GM23338 (cell line): ENCODE measurements around the gene PCDHA10. TPM values are rescaled to one million over a fixed set of nuclear protein-coding genes. Genes with fewer than 3 reads are reported as not detected.
"Not testable (repeated sequence)": the region's sequence is repeated elsewhere in the genome, so short reads cannot be mapped to it uniquely, and the experiment has no call there.

Source experiments
- ATAC-seq: fragments of 200-7000 bp; cut with Tn5 transposase; 3 replicates; pipeline ENCODE4 v1.9.1; 2020
- DNase-seq: peaks from one replicate; pipeline ENCODE4 v3.0.0-alpha.2; 2015; ENCODE audit warnings: low spot score
- H2AFZ ChIP-seq: fragments of 200-600 bp; sonication (generic); 2 replicates; pipeline ENCODE4 v1.8.0; 2016; ENCODE audit warnings: antibody characterized with exemption, mild to moderate bottlenecking, moderate library complexity
- H3F3A ChIP-seq: fragments of 200-600 bp; sonication (generic); replicated peaks from 2 replicates; pipeline ENCODE4 v1.8.0; 2017; ENCODE audit warnings: antibody characterized with exemption, mixed run types, low read depth
- H3K27ac ChIP-seq: fragments of 200-600 bp; sonication (generic); 2 replicates; pipeline ENCODE4 v1.6.1; 2016; ENCODE audit warnings: low read depth
- H3K27me3 ChIP-seq: fragments of 200-600 bp; sonication (generic); 2 replicates; pipeline ENCODE4 v1.8.0; 2016; ENCODE audit warnings: mild to moderate bottlenecking, mixed run types, moderate library complexity; ENCODE audit not compliant: insufficient read depth
- H3K36me3 ChIP-seq: fragments of 200-600 bp; sonication (generic); 2 replicates; pipeline ENCODE4 v1.8.0; 2016; ENCODE audit warnings: mild to moderate bottlenecking; ENCODE audit not compliant: insufficient read depth
- H3K4me1 ChIP-seq: fragments of 200-600 bp; sonication (generic); 2 replicates; pipeline ENCODE4 v1.8.0; 2016; ENCODE audit warnings: mild to moderate bottlenecking, moderate library complexity; ENCODE audit not compliant: insufficient read depth
- H3K4me2 ChIP-seq: fragments of 200-600 bp; sonication (generic); 2 replicates; pipeline ENCODE4 v1.7.1; 2017; ENCODE audit warnings: mixed run types
- H3K4me3 ChIP-seq: fragments of 200-600 bp; sonication (generic); 2 replicates; pipeline ENCODE4 v1.6.1; 2016; ENCODE audit warnings: mixed run types
- H3K79me2 ChIP-seq: fragments of 200-600 bp; sonication (generic); replicated peaks from 2 replicates; pipeline ENCODE4 v1.8.0; 2017; ENCODE audit warnings: mild to moderate bottlenecking; ENCODE audit not compliant: insufficient read depth
- H3K9me2 ChIP-seq: fragments of 200-600 bp; sonication (generic); 2 replicates; pipeline ENCODE4 v1.8.0; 2017; ENCODE audit not compliant: insufficient read depth
- H4K20me1 ChIP-seq: fragments of 200-600 bp; sonication (generic); replicated peaks from 2 replicates; pipeline ENCODE4 v1.8.0; 2017; ENCODE audit warnings: mild to moderate bottlenecking; ENCODE audit not compliant: insufficient read depth
- H3K27ac Mint-ChIP-seq: 2 replicates; pipeline ENCODE4 v1.8.0; 2020; ENCODE audit warnings: inconsistent platforms, mild to moderate bottlenecking, moderate library complexity, mixed read lengths
- H3K27me3 Mint-ChIP-seq: 3 replicates; pipeline ENCODE4 v1.8.0; 2022; ENCODE audit warnings: low read depth, mild to moderate bottlenecking, moderate library complexity, mixed read lengths, inconsistent platforms; ENCODE audit not compliant: insufficient read depth, poor library complexity
- H3K36me3 Mint-ChIP-seq: 3 replicates; pipeline ENCODE4 v1.8.0; 2021; ENCODE audit warnings: low read depth, mild to moderate bottlenecking, inconsistent platforms, moderate library complexity, mixed read lengths
- H3K4me1 Mint-ChIP-seq: 3 replicates; pipeline ENCODE4 v1.8.0; 2020; ENCODE audit warnings: mild to moderate bottlenecking, inconsistent platforms, mixed read lengths
- H3K4me3 Mint-ChIP-seq: 3 replicates; pipeline ENCODE4 v1.8.0; 2021; ENCODE audit warnings: moderate library complexity, mild to moderate bottlenecking, inconsistent platforms, mixed read lengths
- H3K9me3 Mint-ChIP-seq: 3 replicates; pipeline ENCODE4 v1.8.0; 2020; ENCODE audit warnings: moderate library complexity, mild to moderate bottlenecking, inconsistent platforms, mixed read lengths
- CREB1 ChIP-seq: fragments of 250-450 bp; sonication (Bioruptor Pico); IDR thresholded peaks from 2 replicates; pipeline ENCODE4 v1.5.0; 2020; ENCODE audit warnings: low read depth, mild to moderate bottlenecking, moderate library complexity
- EZH2 ChIP-seq: fragments of 200-600 bp; sonication (generic); IDR thresholded peaks from one replicate; pipeline ENCODE4 v1.8.0; 2017; ENCODE audit warnings: antibody characterized with exemption, mild to moderate bottlenecking, low read depth; ENCODE audit not compliant: unreplicated experiment
- JUNB ChIP-seq: IDR thresholded peaks from one replicate; pipeline ENCODE4 v1.6.1; 2016; ENCODE audit warnings: antibody characterized with exemption; ENCODE audit not compliant: unreplicated experiment
- NANOG ChIP-seq: IDR thresholded peaks from 2 replicates; pipeline ENCODE4 v1.6.1; 2016; ENCODE audit warnings: antibody characterized with exemption, borderline replicate concordance
- POLR2AphosphoS5 ChIP-seq: IDR thresholded peaks from 2 replicates; pipeline ENCODE4 v1.6.1; 2016; ENCODE audit warnings: antibody characterized with exemption, low read depth
- STAT1 ChIP-seq: IDR thresholded peaks from one replicate; pipeline ENCODE4 v1.6.1; 2016; ENCODE audit warnings: antibody characterized with exemption; ENCODE audit not compliant: unreplicated experiment
- ZNF114 ChIP-seq: fragments of 250-450 bp; sonication (Bioruptor Pico); IDR thresholded peaks from 2 replicates; pipeline ENCODE4 v1.5.0; 2020; ENCODE audit warnings: mild to moderate bottlenecking, moderate library complexity
- ZNF331 ChIP-seq: fragments of 250-450 bp; sonication (Bioruptor Pico); IDR thresholded peaks from 2 replicates; pipeline ENCODE4 v1.5.0; 2020; ENCODE audit warnings: low read depth, mild to moderate bottlenecking, moderate library complexity
- polyA plus RNA-seq: library from polyadenylated mRNA; unstranded; fragments of >200 nt; fragmentation: Nextera tagmentation; extraction: Ambion mirVana; gene quantifications from 2 replicates; pipeline ENCODE4 v1.2.1, GENCODE V29; 2016
- total RNA-seq: library from RNA; depleted of rRNA; stranded (reverse); fragments of >200 nt; shearing (Covaris generic); gene quantifications from 2 replicates; pipeline ENCODE4 v1.2.3, GENCODE V29; 2014
- TF ChIP-seq, protein P1 (sequence below), 2 experiments: fragments of 200-600 bp in 1 of 2; sonication (generic) in 1 of 2; conservative IDR thresholded peaks; 2 replicates each; pipeline versions ENCODE4 v1.5.1 to v1.6.1; 2016 to 2017; ENCODE audit warnings: antibody characterized with exemption in 2 of 2, low read depth in 2 of 2, mild to moderate bottlenecking in 2 of 2, moderate library complexity in 1 of 2
- TF ChIP-seq, protein P2 (sequence below): IDR thresholded peaks from one replicate; pipeline ENCODE4 v1.6.1; 2018; ENCODE audit warnings: antibody characterized with exemption; ENCODE audit not compliant: unreplicated experiment

Gene PCDHA10
- total and polyA plus RNA-seq, 2 experiments from 2014 or later = 3.9 to 11.6 TPM

DNA sequence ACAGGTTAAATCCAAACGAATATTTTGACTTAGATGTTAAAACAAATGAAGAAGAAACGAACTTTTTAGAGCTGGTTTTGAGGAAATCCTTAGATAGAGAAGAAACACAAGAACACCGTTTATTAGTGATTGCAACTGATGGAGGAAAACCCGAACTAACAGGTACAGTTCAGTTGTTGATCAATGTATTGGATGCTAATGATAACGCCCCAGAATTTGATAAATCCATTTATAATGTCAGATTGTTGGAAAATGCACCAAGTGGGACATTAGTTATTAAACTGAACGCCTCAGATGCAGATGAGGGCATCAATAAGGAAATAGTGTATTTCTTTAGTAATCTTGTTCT lies 33.4 kb upstream of the PCDHA10 start (continued):
- TF ChIP-seq, protein P1, sequence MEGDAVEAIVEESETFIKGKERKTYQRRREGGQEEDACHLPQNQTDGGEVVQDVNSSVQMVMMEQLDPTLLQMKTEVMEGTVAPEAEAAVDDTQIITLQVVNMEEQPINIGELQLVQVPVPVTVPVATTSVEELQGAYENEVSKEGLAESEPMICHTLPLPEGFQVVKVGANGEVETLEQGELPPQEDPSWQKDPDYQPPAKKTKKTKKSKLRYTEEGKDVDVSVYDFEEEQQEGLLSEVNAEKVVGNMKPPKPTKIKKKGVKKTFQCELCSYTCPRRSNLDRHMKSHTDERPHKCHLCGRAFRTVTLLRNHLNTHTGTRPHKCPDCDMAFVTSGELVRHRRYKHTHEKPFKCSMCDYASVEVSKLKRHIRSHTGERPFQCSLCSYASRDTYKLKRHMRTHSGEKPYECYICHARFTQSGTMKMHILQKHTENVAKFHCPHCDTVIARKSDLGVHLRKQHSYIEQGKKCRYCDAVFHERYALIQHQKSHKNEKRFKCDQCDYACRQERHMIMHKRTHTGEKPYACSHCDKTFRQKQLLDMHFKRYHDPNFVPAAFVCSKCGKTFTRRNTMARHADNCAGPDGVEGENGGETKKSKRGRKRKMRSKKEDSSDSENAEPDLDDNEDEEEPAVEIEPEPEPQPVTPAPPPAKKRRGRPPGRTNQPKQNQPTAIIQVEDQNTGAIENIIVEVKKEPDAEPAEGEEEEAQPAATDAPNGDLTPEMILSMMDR (conservative IDR thresholded peaks at IDR 0.05; ENCODE audit: low read depth in 2 of 2) = no peak; a peak in 1 of 4 replicates
- TF ChIP-seq CREB1 (CRISPR knock-in tag) = no peak
- no peak for TF ChIP-seq ZNF114 (CRISPR knock-in tag)
- no peak for TF ChIP-seq ZNF331 (CRISPR knock-in tag)
- no peak for TF ChIP-seq NANOG
- TF ChIP-seq JUNB = no peak
- TF ChIP-seq, protein P2, sequence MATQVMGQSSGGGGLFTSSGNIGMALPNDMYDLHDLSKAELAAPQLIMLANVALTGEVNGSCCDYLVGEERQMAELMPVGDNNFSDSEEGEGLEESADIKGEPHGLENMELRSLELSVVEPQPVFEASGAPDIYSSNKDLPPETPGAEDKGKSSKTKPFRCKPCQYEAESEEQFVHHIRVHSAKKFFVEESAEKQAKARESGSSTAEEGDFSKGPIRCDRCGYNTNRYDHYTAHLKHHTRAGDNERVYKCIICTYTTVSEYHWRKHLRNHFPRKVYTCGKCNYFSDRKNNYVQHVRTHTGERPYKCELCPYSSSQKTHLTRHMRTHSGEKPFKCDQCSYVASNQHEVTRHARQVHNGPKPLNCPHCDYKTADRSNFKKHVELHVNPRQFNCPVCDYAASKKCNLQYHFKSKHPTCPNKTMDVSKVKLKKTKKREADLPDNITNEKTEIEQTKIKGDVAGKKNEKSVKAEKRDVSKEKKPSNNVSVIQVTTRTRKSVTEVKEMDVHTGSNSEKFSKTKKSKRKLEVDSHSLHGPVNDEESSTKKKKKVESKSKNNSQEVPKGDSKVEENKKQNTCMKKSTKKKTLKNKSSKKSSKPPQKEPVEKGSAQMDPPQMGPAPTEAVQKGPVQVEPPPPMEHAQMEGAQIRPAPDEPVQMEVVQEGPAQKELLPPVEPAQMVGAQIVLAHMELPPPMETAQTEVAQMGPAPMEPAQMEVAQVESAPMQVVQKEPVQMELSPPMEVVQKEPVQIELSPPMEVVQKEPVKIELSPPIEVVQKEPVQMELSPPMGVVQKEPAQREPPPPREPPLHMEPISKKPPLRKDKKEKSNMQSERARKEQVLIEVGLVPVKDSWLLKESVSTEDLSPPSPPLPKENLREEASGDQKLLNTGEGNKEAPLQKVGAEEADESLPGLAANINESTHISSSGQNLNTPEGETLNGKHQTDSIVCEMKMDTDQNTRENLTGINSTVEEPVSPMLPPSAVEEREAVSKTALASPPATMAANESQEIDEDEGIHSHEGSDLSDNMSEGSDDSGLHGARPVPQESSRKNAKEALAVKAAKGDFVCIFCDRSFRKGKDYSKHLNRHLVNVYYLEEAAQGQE = no peak

DNA sequence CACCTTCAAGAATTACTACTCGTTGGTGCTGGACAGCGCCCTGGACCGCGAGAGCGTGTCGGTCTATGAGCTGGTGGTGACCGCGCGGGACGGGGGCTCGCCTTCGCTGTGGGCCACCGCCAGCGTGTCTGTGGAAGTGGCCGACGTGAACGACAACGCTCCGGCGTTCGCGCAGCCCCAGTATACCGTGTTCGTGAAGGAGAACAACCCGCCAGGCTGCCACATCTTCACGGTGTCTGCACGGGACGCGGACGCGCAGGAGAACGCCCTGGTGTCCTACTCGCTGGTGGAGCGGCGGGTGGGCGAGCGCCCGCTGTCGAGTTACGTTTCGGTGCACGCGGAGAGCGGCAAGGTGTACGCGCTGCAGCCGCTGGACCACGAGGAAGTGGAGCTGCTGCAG lies 32.7 kb upstream of the PCDHA10 start:
- H3K9me2 ChIP-seq, H3K4me3 Mint-ChIP-seq, DNase-seq, H3K4me1 Mint-ChIP-seq, H3K79me2 ChIP-seq, H4K20me1 ChIP-seq, H3K36me3 ChIP-seq, H3F3A ChIP-seq, H2AFZ ChIP-seq, H3K4me2 ChIP-seq, H3K4me3 ChIP-seq, H3K9me3 Mint-ChIP-seq, H3K27ac ChIP-seq, ATAC-seq, H3K27me3 Mint-ChIP-seq, H3K27me3 ChIP-seq, H3K27ac Mint-ChIP-seq, H3K4me1 ChIP-seq: not testable (repeated sequence)
- H3K36me3 Mint-ChIP-seq = peaks cover 11% of the 10 kb centered on the region

DNA sequence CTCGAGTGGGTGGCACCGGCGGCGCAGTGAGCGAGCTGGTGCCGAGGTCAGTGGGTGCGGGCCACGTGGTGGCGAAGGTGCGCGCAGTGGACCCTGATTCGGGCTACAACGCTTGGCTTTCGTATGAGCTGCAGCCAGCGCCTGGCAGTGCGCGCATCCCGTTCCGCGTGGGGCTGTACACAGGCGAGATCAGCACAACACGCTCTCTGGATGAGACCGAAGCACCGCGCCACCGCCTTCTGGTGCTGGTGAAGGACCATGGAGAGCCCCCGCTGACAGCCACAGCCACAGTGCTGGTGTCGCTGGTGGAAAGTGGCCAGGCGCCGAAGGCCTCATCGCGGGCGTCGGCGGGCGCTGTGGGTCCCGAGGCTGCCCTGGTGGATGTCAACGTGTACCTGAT lies 32.2 kb upstream of the PCDHA10 start:
- ATAC-seq (no peak), DNase-seq (no peak)
- Histone ChIP-seq H2AFZ (no peak overlapping the region), H3K4me2 (no peak overlapping the region), H3K4me3 (no peak overlapping the region), H3K9me2 (no peaks in the 10 kb centered on the region), H3K27ac (no peak overlapping the region), H3K79me2 (no peaks in the 10 kb centered on the region), H3K36me3 (no peaks in the 10 kb centered on the region), H3K4me1 (no peaks in the 10 kb centered on the region), H3F3A (no peaks in the 10 kb centered on the region), H4K20me1 (no peaks in the 10 kb centered on the region), H3K27me3 (no peaks in the 10 kb centered on the region)
- no peaks in the 10 kb centered on the region; the same call in 2 of the 3 replicates for H3K4me1 Mint-ChIP-seq
- H3K27me3 Mint-ChIP-seq = no peaks in the 10 kb centered on the region
- H3K9me3 Mint-ChIP-seq = peaks cover 5% of the 10 kb centered on the region
- H3K27ac Mint-ChIP-seq = no peak overlapping the region
- no peak overlapping the region for H3K4me3 Mint-ChIP-seq
- H3K36me3 Mint-ChIP-seq = peaks cover 14% of the 10 kb centered on the region
- TF ChIP-seq POLR2AphosphoS5 (no peak), EZH2 (no peak), ZNF114 (CRISPR knock-in tag) (no peak), STAT1 (no peak)
